Testis (tissue), 3 donors: ENCODE measurements around the gene CAPG. TPM values are rescaled to one million over a fixed set of nuclear protein-coding genes. Genes with fewer than 3 reads are reported as not detected.

Experiments used
- DNase-seq: peaks from one replicate; pipeline ENCODE4 v3.0.0-alpha.2; 2019
- H3K27ac ChIP-seq, 2 donors: fragments of 200-600 bp; sonication (generic); one replicate each; pipeline ENCODE4 v1.5.1; 2019
- H3K27me3 ChIP-seq: fragments of 200-600 bp; sonication (generic); one replicate; pipeline ENCODE4 v1.5.1; 2019
- H3K36me3 ChIP-seq: fragments of 200-600 bp; sonication (generic); one replicate; pipeline ENCODE4 v1.5.1; 2017; ENCODE audit warnings: low read depth; ENCODE audit errors: missing control alignments
- H3K4me1 ChIP-seq: fragments of 200-600 bp; sonication (generic); one replicate; pipeline ENCODE4 v1.5.1; 2019
- H3K4me3 ChIP-seq, 2 donors: fragments of 200-600 bp; sonication (generic); one replicate each; pipeline ENCODE4 v1.5.1; 2017 to 2019
- H3K9me3 ChIP-seq: fragments of 200-600 bp; sonication (generic); one replicate; pipeline ENCODE4 v1.5.1; 2017
- CTCF ChIP-seq, 3 experiments: fragments of 450-650 bp in 2 of 3; fragments of 200-600 bp in 1 of 3; sonication (generic) in 1 of 3; IDR thresholded peaks; one replicate each; pipeline ENCODE4 v1.5.1; 2016 to 2019; ENCODE audit warnings: antibody characterized with exemption in 3 of 3, mild to moderate bottlenecking in 2 of 3, moderate library complexity in 1 of 3
- POLR2A ChIP-seq: fragments of 450-650 bp; IDR thresholded peaks from one replicate; pipeline ENCODE4 v1.6.1; 2017; ENCODE audit warnings: antibody characterized with exemption, mild to moderate bottlenecking, moderate library complexity
- WGBS, 2 donors: methylation state at CpG; one replicate each; pipeline ENCODE4 v1.1.5; 2018; 5-methylcytosine and 5-hydroxymethylcytosine counted together
- intact Hi-C: fragments of 100-400 bp; cut with DNase I; formaldehyde crosslinking; loops from one replicate; pipeline ENCODE4 v1.15.1; 2023; ENCODE audit warnings: low total_unique reads
- polyA plus RNA-seq: library from polyadenylated mRNA; stranded (reverse); fragments of 350-450 nt; fragmentation: Illumina TruSeq; extraction: RNeasy Lipid Tissue Mini Kit (QIAGEN cat#74804); gene quantifications from one replicate; pipeline ENCODE4 v1.2.3, GENCODE V29; 2014; ENCODE audit warnings: low read depth, low replicate concordance; ENCODE audit not compliant: insufficient read depth
- total RNA-seq, 2 donors: library from RNA; depleted of rRNA; stranded (reverse); fragments of >200 nt; gene quantifications; one replicate each; pipeline ENCODE4 v1.2.3, GENCODE V29; 2016

Gene CAPG
- total and polyA plus RNA-seq, 3 donors from 2014 or later, result 17.7 to 74.5 (median 29.4) TPM

GRCh38 chr2:85398426-85399182 lies 11.6 kb downstream of the CAPG start:
- TF ChIP-seq POLR2A (no peak), CTCF (IDR thresholded peaks at IDR 0.05) (no peak)
- Histone ChIP-seq H3K36me3 (no peaks in the 10 kb centered on the region), H3K9me3 (no peaks in the 10 kb centered on the region), H3K27ac (no peak overlapping the region), H3K4me3 (no peak overlapping the region), H3K4me1 (peaks cover 16% of the 10 kb centered on the region), H3K27me3 (no peaks in the 10 kb centered on the region)
- DNase-seq, result no peak
- 92 to 96% methylated on average over 4 to 8 of the region's 8 CpGs for WGBS, 2 donors
- intact Hi-C loops, result no loop called here

GRCh38 chr2:85397925-85398331 lies 12.2 kb downstream of the CAPG start:
- TF ChIP-seq POLR2A, result no peak
- H3K27me3 ChIP-seq, result no peaks in the 10 kb centered on the region
- no peak overlapping the region for H3K4me3 ChIP-seq
- WGBS, 2 donors, result 59 to 76% methylated on average over 4 of the region's 4 CpGs
- H3K9me3 ChIP-seq, result no peaks in the 10 kb centered on the region
- no peak overlapping the region for H3K27ac ChIP-seq
- DNase-seq, result no peak
- no peaks in the 10 kb centered on the region for H3K36me3 ChIP-seq
- peaks cover 16% of the 10 kb centered on the region for H3K4me1 ChIP-seq
- intact Hi-C loops, result no loop called here

GRCh38 chr2:85396531-85397470 lies 13.4 kb downstream of the CAPG start:
- no peak for TF ChIP-seq POLR2A
- no peak for TF ChIP-seq CTCF (IDR thresholded peaks at IDR 0.05)
- H3K36me3 ChIP-seq, result no peaks in the 10 kb centered on the region
- no peak overlapping the region for H3K4me3 ChIP-seq
- intact Hi-C loops, result no loop called here
- 52 to 69% methylated on average over 5 of the region's 5 CpGs for WGBS, 2 donors
- H3K4me1 ChIP-seq, result peaks cover 16% of the 10 kb centered on the region
- H3K27ac ChIP-seq, result peak overlapping the region; percentile 45 to 69
- no peak for DNase-seq
- no peaks in the 10 kb centered on the region for H3K27me3 ChIP-seq
- no peaks in the 10 kb centered on the region for H3K9me3 ChIP-seq

- TF ChIP-seq POLR2A (no peak), CTCF (IDR thresholded peaks at IDR 0.05) (no peak)
- peak overlapping the region in 1 of 2 donors; percentile 69 for H3K27ac ChIP-seq
- H3K4me3 ChIP-seq, result no peak overlapping the region
- no peaks in the 10 kb centered on the region for H3K9me3 ChIP-seq
- H3K27me3 ChIP-seq, result no peaks in the 10 kb centered on the region
- intact Hi-C loops, result no loop called here
- no peaks in the 10 kb centered on the region for H3K36me3 ChIP-seq
- no peak for DNase-seq
- WGBS, 2 donors, result 89 to 90% methylated on average over 14 of the region's 14 CpGs
- H3K4me1 ChIP-seq, result peaks cover 16% of the 10 kb centered on the region
These were observed 14.2 kb downstream of the CAPG start for GRCh38 chr2:85395912-85396475.

GRCh38 chr2:85394976-85395375 lies 15.2 kb downstream of the CAPG start:
- H3K27me3 ChIP-seq, result no peaks in the 10 kb centered on the region
- H3K4me3 ChIP-seq, result no peak overlapping the region
- 63 to 81% methylated on average over 6 of the region's 6 CpGs for WGBS, 2 donors
- H3K9me3 ChIP-seq, result no peaks in the 10 kb centered on the region
- H3K36me3 ChIP-seq, result no peaks in the 10 kb centered on the region
- DNase-seq, result no peak
- H3K4me1 ChIP-seq, result peaks cover 16% of the 10 kb centered on the region
- intact Hi-C loops, result no loop called here
- no peak for TF ChIP-seq POLR2A
- no peak for TF ChIP-seq CTCF (IDR thresholded peaks at IDR 0.05)
- no peak overlapping the region for H3K27ac ChIP-seq
